IMR-90 (cell line): Measurements from ENCODE around the gene TNS3.

ENCODE experiments used
- BHLHE40 ChIP-seq: fragments of 150-350 bp; IDR thresholded peaks from 2 replicates; pipeline ENCODE4 v1.6.1; 2016; ENCODE audit warnings: mild to moderate bottlenecking, low read depth, low read length
- CEBPB ChIP-seq: IDR thresholded peaks from 2 replicates; pipeline ENCODE4 v1.6.1; 2012; ENCODE audit warnings: low read depth, low read length, improper control_type of control experiment
- CTCF ChIP-seq: conservative IDR thresholded peaks from 2 replicates; pipeline ENCODE4 v1.5.1; 2012; ENCODE audit warnings: mild to moderate bottlenecking, low read depth, low read length, improper control_type of control experiment
- FOS ChIP-seq: fragments of 150-350 bp; IDR thresholded peaks from 2 replicates; pipeline ENCODE4 v1.6.1; 2016; ENCODE audit warnings: low read depth, low read length
- MAFK ChIP-seq: IDR thresholded peaks from 2 replicates; pipeline ENCODE4 v1.6.1; 2012; ENCODE audit warnings: low read depth, low read length, improper control_type of control experiment
- MAZ ChIP-seq: IDR thresholded peaks from 2 replicates; pipeline ENCODE4 v1.6.1; 2012; ENCODE audit warnings: low read depth, mild to moderate bottlenecking, low read length, improper control_type of control experiment, moderate library complexity, borderline replicate concordance
- POLR2A ChIP-seq: IDR thresholded peaks from 2 replicates; pipeline ENCODE4 v1.6.1; 2012; ENCODE audit warnings: mild to moderate bottlenecking, low read depth, low read length
- RFX5 ChIP-seq: IDR thresholded peaks from 2 replicates; pipeline ENCODE4 v1.8.0; 2012; ENCODE audit warnings: low read depth, mild to moderate bottlenecking, low read length, moderate library complexity
- USF2 ChIP-seq: fragments of 150-350 bp; IDR thresholded peaks from 2 replicates; pipeline ENCODE4 v1.6.1; 2017; ENCODE audit warnings: mild to moderate bottlenecking, antibody characterized with exemption, low read length, low read depth

DNA sequence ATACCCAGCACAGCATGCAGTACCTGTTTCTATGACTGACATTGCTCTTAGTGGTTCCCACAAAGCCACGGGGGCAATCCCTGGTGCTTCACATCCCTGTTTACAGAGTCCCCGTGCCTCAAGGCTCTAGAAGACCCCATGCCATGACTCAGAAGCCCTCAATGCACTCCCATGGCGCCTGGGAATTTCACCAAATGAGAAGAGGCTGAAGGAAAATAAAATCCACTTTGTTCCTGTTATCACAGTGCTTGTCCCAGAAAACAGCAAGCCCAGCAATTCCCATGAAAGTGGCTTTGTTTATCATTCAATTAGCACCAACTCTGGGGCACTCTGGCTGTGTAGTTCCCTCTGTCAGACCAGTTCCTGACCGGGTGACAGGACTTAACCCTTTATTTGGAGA, 268.3 kb downstream of the TNS3 start:
- no peak for TF ChIP-seq CTCF
- TF ChIP-seq RFX5, result no peak
- TF ChIP-seq USF2, result no peak
- no peak for TF ChIP-seq MAZ
- no peak for TF ChIP-seq BHLHE40
- no peak for TF ChIP-seq POLR2A
- TF ChIP-seq CEBPB, result no peak
- no peak for TF ChIP-seq MAFK
- TF ChIP-seq FOS, result no peak
